Mesenchymal stem cell (in vitro differentiated cells and primary cell): ENCODE results near the gene SOD3. TPM values are rescaled to one million over a fixed set of nuclear protein-coding genes. Genes with fewer than 3 reads are reported as not detected.
A peak's percentile ranks its signal among the peaks of the same experiment; 100 is the strongest.

ENCODE experiments used
- DNase-seq: peaks from one replicate; pipeline ENCODE4 v3.0.0-alpha.2; 2013
- H2AFZ ChIP-seq: one replicate; pipeline ENCODE4 v1.6.1; 2013; ENCODE audit warnings: low read depth, mild to moderate bottlenecking, control low read depth, inconsistent platforms, low read length, moderate library complexity
- H2AK5ac ChIP-seq: 2 replicates; pipeline ENCODE4 v1.6.1; 2013; ENCODE audit warnings: low read length, moderate library complexity, mild to moderate bottlenecking, inconsistent platforms; ENCODE audit not compliant: severe bottlenecking
- H2BK120ac ChIP-seq: one replicate; pipeline ENCODE4 v1.6.1; 2013; ENCODE audit warnings: low read depth, mild to moderate bottlenecking, inconsistent platforms, low read length, moderate library complexity
- H2BK12ac ChIP-seq, 2 experiments: one replicate each; pipeline ENCODE4 v1.6.1; 2013; ENCODE audit warnings: inconsistent platforms in 2 of 2, low read length in 2 of 2, mild to moderate bottlenecking in 2 of 2, moderate library complexity in 2 of 2, control low read depth in 1 of 2
- H2BK15ac ChIP-seq: one replicate; pipeline ENCODE4 v1.6.1; 2013; ENCODE audit warnings: mild to moderate bottlenecking, low read depth, inconsistent platforms; ENCODE audit not compliant: poor library complexity, severe bottlenecking
- H2BK5ac ChIP-seq: 2 replicates; pipeline ENCODE4 v1.6.1; 2013; ENCODE audit warnings: low read depth, mild to moderate bottlenecking, low read length, control low read depth, inconsistent platforms; ENCODE audit not compliant: poor library complexity, severe bottlenecking
- H3K14ac ChIP-seq, 2 experiments: one replicate each; pipeline ENCODE4 v1.6.1; 2013; ENCODE audit warnings: inconsistent platforms in 2 of 2, low read length in 2 of 2, control low read depth in 1 of 2, mild to moderate bottlenecking in 1 of 2, moderate library complexity in 1 of 2
- H3K18ac ChIP-seq, 2 experiments: one replicate each; pipeline ENCODE4 v1.6.1; 2013; ENCODE audit warnings: inconsistent platforms in 2 of 2, low read length in 2 of 2, control low read depth in 1 of 2, low read depth in 1 of 2, mild to moderate bottlenecking in 1 of 2
- H3K23ac ChIP-seq, 2 experiments: one replicate each; pipeline ENCODE4 v1.6.1; 2013; ENCODE audit warnings: inconsistent platforms in 2 of 2, low read length in 2 of 2, mild to moderate bottlenecking in 2 of 2, moderate library complexity in 2 of 2, control low read depth in 1 of 2
- H3K27ac ChIP-seq: 2 replicates; pipeline ENCODE4 v1.5.1; 2013; ENCODE audit warnings: mild to moderate bottlenecking, moderate library complexity, low read length, control low read depth, inconsistent platforms; ENCODE audit not compliant: poor library complexity, severe bottlenecking
- H3K27me3 ChIP-seq, 2 experiments: 2 replicates each; pipeline versions ENCODE4 v1.6.1 to v1.7.0; 2013; ENCODE audit warnings: low read length in 2 of 2, mild to moderate bottlenecking in 2 of 2, moderate library complexity in 2 of 2, control low read depth in 1 of 2, inconsistent platforms in 1 of 2; ENCODE audit not compliant: control insufficient read depth in 1 of 2, insufficient read depth in 1 of 2
- H3K36me3 ChIP-seq, 2 experiments: 2 replicates each; pipeline versions ENCODE4 v1.6.1 to v1.7.0; 2013; ENCODE audit warnings: low read length in 2 of 2, control low read depth in 1 of 2, inconsistent platforms in 1 of 2, low read depth in 1 of 2, mild to moderate bottlenecking in 1 of 2; ENCODE audit not compliant: insufficient read depth in 2 of 2, control insufficient read depth in 1 of 2
- H3K4ac ChIP-seq, 2 experiments: one replicate each; pipeline ENCODE4 v1.6.1; 2013; ENCODE audit warnings: inconsistent platforms in 2 of 2, low read length in 2 of 2, mild to moderate bottlenecking in 2 of 2, moderate library complexity in 2 of 2, control low read depth in 1 of 2, low read depth in 1 of 2
- H3K4me1 ChIP-seq: 2 replicates; pipeline ENCODE4 v1.6.1; 2013; ENCODE audit warnings: low read depth, low read length, control low read depth; ENCODE audit not compliant: control insufficient read depth, insufficient read depth
- H3K4me2 ChIP-seq: 2 replicates; pipeline ENCODE4 v1.6.1; 2013; ENCODE audit warnings: low read length, mild to moderate bottlenecking, inconsistent platforms; ENCODE audit not compliant: poor library complexity, severe bottlenecking
- H3K4me3 ChIP-seq, 2 experiments: 2 replicates each; pipeline versions ENCODE4 v1.5.1 to v1.7.0; 2013; ENCODE audit warnings: low read length in 2 of 2, mild to moderate bottlenecking in 2 of 2, control low read depth in 1 of 2, low read depth in 1 of 2; ENCODE audit not compliant: insufficient read depth in 1 of 2
- H3K79me1 ChIP-seq: replicated peaks from 2 replicates; pipeline ENCODE4 v1.6.1; 2013; ENCODE audit warnings: mild to moderate bottlenecking, control low read depth, low read length, inconsistent platforms; ENCODE audit not compliant: poor library complexity, severe bottlenecking
- H3K9ac ChIP-seq: 2 replicates; pipeline ENCODE4 v1.7.0; 2013; ENCODE audit warnings: mild to moderate bottlenecking, low read length, moderate library complexity
- H3K9me3 ChIP-seq: 2 replicates; pipeline ENCODE4 v1.7.0; 2013; ENCODE audit warnings: mild to moderate bottlenecking, low read length; ENCODE audit not compliant: control insufficient read depth
- H4K8ac ChIP-seq: one replicate; pipeline ENCODE4 v1.6.1; 2013; ENCODE audit warnings: inconsistent platforms, mild to moderate bottlenecking, low read length, moderate library complexity
- H4K91ac ChIP-seq: one replicate; pipeline ENCODE4 v1.6.1; 2013; ENCODE audit warnings: mild to moderate bottlenecking, low read length, inconsistent platforms
- WGBS: methylation state at CpG from one replicate; pipeline ENCODE4 v1.1.7; 2013; ENCODE audit warnings: mixed read lengths; 5-methylcytosine and 5-hydroxymethylcytosine counted together
- small RNA-seq: library from polyadenylated mRNA; stranded (forward); fragments of <200 nt; extraction: miRNeasy Mini kit (QIAGEN cat#:217004); gene quantifications from one replicate; pipeline ENCODE3, GENCODE V24; 2013; ENCODE audit warnings: low read depth

Gene SOD3

DNA sequence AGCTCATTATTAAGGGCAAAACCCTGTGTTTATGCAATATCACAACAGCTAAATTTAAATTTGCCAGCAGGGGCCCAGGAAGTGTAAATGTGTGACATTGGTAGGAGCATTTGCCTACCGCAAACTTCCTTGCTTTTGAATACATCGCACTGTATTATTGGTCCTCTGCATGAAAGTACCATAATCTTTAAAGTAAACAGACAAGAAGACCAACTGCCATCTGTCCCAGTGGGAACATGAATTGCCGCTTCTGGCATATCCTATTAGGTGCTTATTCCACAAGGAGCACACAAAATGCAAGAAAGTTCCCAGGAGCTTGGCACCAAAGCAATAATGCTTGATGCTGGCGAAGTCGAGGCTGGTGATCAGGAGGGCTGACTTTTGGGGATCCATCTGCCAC is 51.3 kb downstream of the SOD3 start:
- Histone ChIP-seq H2BK15ac (no peak overlapping the region), H2BK120ac (no peak overlapping the region)

DNA sequence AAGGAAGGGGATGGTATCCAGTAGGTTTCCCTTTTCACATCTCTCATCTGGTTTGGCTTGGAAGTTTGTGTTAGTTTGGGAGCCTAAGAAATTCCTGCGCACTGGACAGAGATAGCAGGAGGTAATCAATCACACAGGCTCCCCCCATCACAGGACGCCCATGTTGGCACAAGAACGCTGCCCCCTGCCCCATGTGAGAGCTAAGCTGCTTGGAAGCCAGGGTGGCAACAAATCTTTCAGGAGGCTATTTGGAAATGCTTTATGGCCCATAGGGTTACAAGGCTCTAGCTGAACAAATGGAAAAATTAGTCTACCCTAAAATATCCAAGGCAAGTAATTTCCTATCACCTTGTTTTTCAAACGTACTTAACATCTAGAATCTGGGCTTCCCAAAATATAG is 54.0 kb downstream of the SOD3 start:
- Histone ChIP-seq H3K9me3 (no peaks in the 10 kb centered on the region), H3K14ac (no peak overlapping the region)

More for the DNA sequence above, 51.3 kb downstream of the SOD3 start:
- Histone ChIP-seq H3K27ac (no peak overlapping the region), H4K91ac (no peak overlapping the region), H3K79me1 (peaks cover 2% of the 10 kb centered on the region), H3K23ac (no peak overlapping the region), H3K4ac (no peak overlapping the region), H3K18ac (no peak overlapping the region), H4K8ac (no peak overlapping the region), H3K36me3 (peaks cover 0 to 10% of the 10 kb centered on the region in 2 experiments), H2BK5ac (no peak overlapping the region), H3K9ac (no peak overlapping the region), H3K4me2 (no peak overlapping the region), H3K9me3 (no peaks in the 10 kb centered on the region), H2BK12ac (no peak overlapping the region), H3K27me3 (no peaks in the 10 kb centered on the region), H3K4me1 (peaks cover 11% of the 10 kb centered on the region), H3K4me3 (no peak overlapping the region), H2AFZ (no peak overlapping the region), H2AK5ac (no peak overlapping the region), H3K14ac (no peak overlapping the region)
- no peak for DNase-seq
- 96% methylated on average over 5 of the region's 5 CpGs for WGBS

GRCh38 chr4:24849756-24850155 is 54.4 kb downstream of the SOD3 start:
- peak; percentile 18 for DNase-seq

More for the DNA sequence above, 54.0 kb downstream of the SOD3 start:
- Histone ChIP-seq H3K4me1 (peaks cover 9% of the 10 kb centered on the region), H3K23ac (no peak overlapping the region), H2BK15ac (no peak overlapping the region), H3K4me3 (no peak overlapping the region), H4K8ac (no peak overlapping the region), H2BK12ac (no peak overlapping the region), H2BK120ac (no peak overlapping the region), H3K4me2 (no peak overlapping the region), H2AK5ac (no peak overlapping the region), H4K91ac (no peak overlapping the region), H3K27ac (no peak overlapping the region), H2AFZ (no peak overlapping the region), H3K9ac (peak overlapping the region; percentile 80), H3K4ac (no peak overlapping the region), H3K18ac (no peak overlapping the region), H3K79me1 (peaks cover 1% of the 10 kb centered on the region), H2BK5ac (no peak overlapping the region), H3K36me3 (peaks cover 0 to 5% of the 10 kb centered on the region in 2 experiments), H3K27me3 (no peaks in the 10 kb centered on the region)
- 80% methylated on average over 3 of the region's 4 CpGs for WGBS
- DNase-seq = no peak

More at GRCh38 chr4:24849756-24850155, 54.4 kb downstream of the SOD3 start:
- Histone ChIP-seq H2BK15ac (no peak overlapping the region), H2BK120ac (no peak overlapping the region), H3K23ac (no peak overlapping the region), H3K4me1 (peaks cover 9% of the 10 kb centered on the region), H4K91ac (no peak overlapping the region), H3K9me3 (no peaks in the 10 kb centered on the region), H3K9ac (peak overlapping the region; percentile 80), H3K18ac (no peak overlapping the region), H3K27me3 (no peaks in the 10 kb centered on the region), H2AK5ac (peak overlapping the region; percentile 33), H2AFZ (no peak overlapping the region), H4K8ac (no peak overlapping the region), H2BK12ac (no peak overlapping the region), H3K27ac (no peak overlapping the region), H2BK5ac (no peak overlapping the region), H3K36me3 (peaks cover 0 to 5% of the 10 kb centered on the region in 2 experiments), H3K4me2 (no peak overlapping the region), H3K79me1 (peaks cover 1% of the 10 kb centered on the region), H3K14ac (no peak overlapping the region), H3K4me3 (no peak overlapping the region), H3K4ac (no peak overlapping the region)
- WGBS = 79% methylated on average over 2 of the region's 2 CpGs

Small RNAs within 50 kb of the gene (small RNA-seq; reads per million reads assigned to genes)
- not detected for gene AC006390.1
